NCI-H2227 (cell line): Measurements from ENCODE around the gene ZNF581.
A peak's percentile ranks its signal among the peaks of the same experiment; 100 is the strongest.

ENCODE experiments used
- DNase-seq: peaks from one replicate; lab custom pipeline; 2025; ENCODE audit not compliant: unreplicated experiment; lab: John Stamatoyannopoulos, UW

Gene ZNF581

DNA sequence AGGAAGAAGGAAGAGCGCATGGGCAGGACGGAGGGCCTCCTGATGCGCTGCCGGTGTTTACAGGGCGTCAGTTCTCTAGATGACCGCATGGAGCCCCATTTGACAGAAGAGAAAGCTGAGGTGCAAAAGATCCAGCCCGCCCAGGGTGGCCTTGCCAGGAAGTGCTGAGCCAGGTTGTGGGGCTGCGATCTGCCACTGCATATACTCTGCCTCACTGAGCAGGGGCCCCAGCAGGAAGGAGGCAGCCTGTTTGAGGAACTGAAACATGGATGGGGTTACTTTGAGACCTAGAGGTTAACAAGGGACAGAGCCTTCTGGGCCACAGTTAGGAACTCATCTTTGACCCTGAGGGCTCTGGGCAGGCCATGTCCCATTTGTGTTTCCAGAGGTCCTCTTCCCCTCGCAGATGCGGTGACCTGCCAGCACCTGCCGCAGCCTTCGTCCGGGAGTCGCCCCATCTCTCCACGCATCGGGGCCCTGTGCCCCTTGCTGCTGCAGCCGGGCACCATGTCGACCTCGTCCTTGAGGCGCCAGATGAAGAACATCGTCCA, 34.7 kb downstream of the ZNF581 start:
- DNase-seq, result no peak

DNA sequence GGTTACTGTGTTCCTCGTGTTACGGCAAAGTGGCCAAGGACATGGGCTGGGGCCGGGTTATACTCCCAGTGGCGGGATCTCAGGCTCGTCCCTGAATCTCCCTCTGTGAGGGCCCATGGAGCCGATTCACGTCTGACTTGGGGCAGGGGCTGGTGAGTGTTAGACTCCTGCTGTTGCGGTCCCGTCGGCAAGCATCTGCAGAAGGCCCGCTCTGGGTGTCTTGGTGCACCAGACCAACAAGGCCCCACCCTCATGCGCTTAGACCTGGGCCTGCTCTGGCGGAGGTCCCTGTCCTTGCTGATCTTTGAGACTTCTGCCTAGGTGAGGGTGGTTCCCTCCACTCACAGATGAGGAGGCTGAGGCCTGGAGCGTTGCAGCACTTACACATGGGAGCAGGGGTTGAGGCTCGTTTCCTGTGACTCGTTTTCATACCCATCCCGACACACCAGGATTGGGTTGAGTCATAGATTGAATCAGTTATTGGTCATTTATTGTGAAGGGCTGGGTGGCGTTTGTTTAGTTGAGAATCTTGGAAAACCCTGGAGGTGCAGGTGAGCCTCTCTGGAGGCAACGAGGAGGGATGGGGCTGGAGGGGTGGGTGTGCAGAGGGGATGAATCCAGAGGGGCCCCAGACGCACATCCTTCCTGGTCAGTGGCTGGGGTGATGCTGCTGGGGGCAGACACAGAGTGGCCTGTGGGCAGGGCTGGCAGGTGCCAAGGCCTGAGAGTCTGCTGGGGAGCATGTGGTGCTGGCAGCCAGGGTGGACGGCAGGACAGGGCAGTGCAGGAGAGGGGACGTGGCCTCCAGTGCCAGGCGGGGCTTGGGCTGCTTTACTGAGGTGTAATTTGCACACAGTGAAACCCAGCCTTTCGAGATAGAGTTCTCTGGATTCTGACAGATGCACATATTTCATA, 36.2 kb downstream of the ZNF581 start:
- DNase-seq, result no peak

DNA sequence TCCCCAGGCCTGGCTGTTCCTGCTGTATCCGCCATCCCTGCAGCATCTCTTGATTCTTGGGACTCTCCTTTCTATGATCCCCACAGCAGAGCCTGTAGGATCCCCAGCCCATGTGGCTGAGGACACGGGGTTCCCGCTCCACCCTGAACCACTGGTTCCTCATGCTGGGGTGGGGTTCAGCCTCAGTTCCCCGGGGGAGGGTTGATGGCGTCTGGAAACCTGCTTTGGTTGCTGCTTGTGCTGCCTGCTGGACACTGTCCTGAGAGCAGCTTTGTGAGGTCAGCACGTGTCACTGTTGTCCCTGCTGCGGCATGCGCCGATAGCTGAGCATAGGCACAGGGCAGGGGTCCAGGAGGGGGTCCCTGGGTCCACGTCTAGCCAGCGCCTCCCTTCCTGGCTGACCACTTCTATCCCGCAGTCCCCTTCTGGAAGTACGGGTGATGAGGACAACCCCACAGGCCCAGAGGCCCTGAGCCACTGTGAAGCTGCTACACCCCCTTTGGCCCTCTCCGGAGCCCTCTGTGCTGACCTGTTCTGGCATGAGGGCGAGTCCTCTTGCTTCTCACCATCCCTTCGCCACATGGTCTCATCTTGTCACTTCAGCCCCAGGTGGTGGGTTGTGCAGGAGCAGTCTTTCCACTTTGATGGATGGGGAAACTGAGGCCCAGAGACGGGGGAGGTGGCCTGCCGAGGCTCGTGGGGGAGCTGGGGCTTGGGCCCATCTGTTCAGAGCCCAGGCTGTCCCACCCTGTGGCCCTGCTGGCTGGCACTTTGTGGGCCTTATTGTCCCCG, 37.1 kb downstream of the ZNF581 start:
- DNase-seq, result no peak

DNA sequence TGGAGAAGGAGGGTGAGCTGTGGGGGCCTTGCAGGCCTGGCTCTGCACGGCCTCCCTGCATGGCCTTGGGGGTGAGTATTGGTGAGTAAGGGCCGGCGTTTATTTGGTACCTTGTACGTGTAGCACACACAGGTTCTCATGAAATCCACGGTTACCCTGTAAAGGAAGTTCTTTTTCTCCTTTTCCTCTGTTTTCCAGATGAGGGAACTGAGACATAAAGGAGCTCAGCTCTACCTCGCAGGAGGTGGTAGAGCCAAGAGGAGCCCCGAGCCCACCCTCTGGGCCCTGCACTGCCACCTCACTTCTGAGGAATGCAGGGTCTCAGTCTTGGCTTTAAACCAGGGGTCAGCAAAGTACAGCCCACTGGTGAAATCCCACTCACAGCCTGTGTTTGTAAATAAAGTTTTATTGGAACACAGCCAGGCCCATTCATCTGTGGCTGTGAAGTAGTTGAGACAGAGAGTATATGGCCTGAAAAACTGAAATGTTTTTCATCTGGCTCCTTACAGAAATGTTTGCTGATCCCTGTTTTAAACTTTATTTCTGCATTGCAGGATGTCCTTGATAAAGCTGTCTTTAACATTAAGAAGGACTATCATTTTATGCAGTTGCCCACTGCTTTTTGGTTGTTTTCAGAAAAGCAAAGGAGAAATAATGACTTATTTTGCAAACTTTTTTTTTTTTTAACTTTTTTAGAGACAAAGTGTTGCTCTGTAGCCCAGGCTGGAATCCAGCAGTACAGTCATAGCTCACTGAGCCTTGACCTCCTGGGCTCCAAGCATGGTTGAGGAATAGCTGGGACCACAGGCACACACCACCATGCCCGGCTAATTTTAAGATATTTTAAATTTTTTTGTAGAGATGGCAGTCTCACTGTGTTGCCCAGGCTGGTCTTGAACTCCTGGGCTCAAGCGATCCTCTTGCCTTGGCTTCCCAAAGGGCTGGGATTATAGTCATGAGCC, 38.0 kb downstream of the ZNF581 start:
- no peak for DNase-seq

DNA sequence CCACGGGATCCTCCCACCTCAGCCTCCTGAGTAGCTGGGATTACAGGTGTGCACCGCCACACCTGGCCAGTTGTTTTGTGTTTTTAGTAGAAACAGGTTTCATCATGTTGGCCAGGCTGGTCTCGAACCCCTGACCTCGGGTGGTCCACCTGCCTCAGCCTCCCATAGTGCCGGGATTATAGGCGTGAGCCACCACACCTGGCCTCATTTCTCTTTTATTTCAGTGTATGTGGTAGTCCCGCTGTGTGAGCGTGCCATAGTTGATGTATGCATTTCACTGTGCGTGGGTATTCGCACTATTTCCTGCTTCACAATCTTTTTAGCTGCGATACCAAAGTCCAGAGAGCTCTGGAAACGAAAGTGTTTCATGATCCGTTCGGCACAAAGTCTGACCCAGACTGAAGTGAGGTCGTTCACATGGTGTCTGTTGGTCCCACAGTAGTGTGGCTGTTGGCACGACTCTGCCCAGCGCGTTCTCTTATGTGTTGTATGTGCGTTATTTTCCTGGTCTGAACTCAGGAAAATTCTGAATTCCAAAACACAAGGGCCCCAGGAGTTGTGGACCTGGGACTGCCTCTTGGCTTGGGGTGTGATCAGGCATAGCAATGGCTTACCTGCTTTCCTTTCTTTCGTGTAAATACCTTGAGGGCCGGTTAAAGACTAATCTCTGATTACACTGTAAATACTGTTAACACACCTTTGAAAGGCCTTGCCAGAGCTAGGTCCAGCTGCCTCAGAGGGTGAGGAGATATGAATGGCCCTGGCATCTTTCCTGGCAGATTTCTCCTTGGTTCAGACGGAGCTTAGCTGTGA, 40.2 kb downstream of the ZNF581 start:
- DNase-seq, result no peak

DNA sequence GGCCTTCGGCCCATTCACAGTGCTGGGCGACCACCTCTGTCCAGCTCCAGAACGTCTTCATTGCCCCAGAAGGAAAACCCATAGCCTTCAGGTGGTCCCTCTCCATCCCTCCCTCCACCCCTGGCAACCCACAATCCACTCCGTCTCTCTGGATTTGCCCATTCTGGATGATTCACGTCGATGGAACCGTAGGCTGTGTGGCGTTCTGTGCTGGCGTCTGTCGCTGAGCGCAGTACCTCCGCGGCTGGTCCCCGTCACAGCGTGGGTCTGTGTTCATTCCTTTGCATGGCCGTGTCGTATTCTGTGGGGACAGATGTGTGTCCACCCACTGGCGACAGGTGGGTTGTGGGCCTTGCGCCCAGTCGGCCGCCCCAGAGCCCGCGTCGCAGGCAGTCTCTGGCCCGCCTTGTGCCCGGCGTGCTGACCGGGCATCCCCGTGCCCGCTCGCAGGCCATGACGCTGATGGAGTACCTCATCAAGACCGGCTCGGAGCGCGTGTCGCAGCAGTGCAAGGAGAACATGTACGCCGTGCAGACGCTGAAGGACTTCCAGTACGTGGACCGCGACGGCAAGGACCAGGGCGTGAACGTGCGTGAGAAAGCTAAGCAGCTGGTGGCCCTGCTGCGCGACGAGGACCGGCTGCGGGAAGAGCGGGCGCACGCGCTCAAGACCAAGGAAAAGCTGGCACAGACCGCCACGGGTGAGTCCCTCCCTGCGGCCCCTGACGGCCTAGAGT, 41.7 kb downstream of the ZNF581 start:
- no peak for DNase-seq

DNA sequence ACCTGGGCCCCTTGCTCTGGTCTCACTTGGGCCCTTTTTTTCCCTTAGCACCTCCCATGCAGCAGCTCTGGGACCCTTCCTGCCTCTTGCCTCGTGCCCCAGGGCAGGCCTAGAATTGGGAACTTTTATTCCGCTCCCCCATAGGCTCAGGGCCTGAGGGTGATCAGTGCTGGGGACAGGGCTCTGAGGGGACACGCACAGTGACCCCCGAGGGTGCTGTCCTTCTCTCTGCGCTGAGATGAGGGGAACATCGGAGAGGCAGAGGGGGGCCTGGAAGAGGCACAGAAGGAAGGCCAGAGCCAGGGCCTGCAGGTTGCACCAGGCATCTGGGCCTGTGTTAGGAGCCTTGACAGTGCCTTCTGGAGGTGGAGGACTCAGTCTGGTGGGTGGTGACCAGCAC, 42.3 kb downstream of the ZNF581 start:
- DNase-seq, result no peak

DNA sequence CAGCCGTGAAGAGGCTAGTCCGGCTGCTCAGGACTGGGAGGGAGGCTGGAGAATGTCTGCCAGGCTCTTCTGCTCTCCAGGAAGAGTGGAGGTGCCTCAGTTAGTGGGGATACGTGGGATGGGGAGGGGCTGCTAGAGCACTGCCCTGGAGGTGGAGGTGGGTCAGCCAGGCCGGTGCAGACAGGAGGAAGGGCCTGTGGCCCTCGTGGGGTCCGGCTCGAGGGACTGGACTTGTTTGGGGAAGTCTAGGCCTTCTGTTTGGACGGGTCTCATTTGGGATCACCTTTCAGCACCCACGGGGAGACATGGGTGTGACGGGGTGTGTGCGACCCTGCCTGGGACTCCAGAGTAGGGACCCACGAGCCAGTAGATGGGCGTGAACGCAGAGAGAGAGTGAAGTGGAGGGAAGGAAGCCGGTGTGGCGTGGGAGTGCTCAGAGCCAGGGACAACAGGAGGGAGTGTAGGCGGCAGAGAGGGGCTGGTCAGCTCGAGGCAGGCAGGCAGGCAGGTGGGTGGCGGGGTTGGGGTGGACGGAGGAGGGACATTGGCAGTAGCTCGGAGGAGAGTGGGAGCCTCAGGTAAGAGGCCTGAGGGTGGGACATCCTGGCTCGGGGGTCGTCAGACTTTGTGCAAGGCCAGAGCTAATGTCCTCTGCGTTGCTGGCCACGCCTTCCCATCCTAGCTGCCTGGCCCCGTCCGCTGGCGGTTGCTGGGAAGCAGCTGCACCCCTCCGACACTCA, 43.0 kb downstream of the ZNF581 start:
- DNase-seq, result no peak

DNA sequence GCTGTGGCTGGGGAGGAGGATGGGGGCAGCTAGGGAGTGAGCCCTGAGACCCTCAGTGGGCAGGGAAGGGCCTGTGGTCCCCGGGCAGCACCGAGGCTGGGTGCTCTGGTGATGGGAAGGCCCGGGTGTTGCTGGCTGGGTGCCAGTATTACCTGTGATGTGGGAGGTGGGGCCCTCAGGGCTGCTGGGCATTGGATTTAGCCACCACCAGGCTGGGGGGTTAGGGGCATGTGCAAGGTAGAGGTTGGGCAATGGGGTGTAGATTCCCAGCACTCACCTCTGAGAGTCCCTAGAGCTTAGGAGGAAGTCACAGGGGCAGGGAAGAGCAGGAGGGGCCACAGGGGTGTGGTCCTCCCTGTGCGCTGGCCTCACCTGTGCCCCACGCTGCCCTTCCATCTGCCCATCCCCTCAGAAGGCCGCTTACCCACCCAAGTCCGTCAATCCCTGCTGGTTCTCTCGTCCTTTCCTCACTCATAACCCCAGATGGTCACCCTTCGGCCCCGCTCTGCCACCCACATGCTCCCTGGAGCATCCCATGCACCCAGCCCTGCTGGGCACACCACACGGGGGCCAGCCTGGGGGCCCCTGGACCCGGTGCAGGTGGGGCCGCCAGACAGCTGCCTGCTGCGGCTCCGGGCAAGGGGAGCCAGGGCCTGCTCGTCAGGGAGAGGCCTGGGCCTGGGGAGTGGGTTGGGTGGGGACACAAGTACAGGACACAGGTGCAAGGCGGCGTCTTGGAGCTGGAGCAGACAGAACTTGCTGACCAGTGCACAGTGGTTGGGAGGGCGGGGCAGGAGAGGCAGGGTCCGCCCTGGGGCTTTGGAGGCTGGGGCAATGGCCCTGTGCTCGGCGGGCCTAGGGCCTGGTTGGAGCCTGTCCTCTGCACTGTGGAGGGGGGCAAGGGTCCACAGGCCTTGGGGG, 44.1 kb downstream of the ZNF581 start:
- DNase-seq, result no peak

DNA sequence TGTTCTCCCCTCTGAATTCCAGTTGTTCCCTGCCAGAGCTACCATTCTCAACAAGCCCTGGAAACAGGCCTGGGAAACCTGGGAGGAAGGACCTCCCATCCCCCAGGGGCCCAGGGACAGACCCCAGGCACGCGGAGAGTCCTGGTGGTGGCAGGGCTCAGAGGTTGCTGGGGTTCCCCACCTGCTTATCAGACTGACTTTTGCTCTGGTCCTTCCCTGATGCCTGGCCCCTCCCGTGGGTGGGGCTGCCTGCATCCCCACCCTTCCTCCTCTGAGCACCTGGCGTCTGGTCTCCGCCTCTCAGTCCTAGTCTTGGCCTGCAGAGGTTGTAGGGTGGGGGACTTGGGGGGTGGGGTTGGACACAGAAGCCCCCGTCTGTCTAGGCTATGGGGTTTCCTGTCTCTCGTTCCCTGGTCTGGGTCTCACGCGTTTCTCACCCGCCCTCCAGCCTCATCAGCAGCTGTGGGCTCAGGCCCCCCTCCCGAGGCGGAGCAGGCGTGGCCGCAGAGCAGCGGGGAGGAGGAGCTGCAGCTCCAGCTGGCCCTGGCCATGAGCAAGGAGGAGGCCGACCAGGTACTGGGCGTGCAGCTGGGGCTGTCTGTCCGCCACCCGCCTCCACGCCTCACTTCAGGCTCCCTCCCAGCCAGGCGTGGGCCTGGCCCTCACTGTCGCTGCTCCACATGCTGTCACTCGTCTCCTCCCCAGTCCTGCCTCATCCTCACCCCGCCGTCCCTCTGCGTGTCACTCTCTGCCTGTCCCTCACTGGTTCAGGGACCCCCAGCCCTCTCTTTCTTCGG, 45.2 kb downstream of the ZNF581 start:
- peak; percentile 94 for DNase-seq

DNA sequence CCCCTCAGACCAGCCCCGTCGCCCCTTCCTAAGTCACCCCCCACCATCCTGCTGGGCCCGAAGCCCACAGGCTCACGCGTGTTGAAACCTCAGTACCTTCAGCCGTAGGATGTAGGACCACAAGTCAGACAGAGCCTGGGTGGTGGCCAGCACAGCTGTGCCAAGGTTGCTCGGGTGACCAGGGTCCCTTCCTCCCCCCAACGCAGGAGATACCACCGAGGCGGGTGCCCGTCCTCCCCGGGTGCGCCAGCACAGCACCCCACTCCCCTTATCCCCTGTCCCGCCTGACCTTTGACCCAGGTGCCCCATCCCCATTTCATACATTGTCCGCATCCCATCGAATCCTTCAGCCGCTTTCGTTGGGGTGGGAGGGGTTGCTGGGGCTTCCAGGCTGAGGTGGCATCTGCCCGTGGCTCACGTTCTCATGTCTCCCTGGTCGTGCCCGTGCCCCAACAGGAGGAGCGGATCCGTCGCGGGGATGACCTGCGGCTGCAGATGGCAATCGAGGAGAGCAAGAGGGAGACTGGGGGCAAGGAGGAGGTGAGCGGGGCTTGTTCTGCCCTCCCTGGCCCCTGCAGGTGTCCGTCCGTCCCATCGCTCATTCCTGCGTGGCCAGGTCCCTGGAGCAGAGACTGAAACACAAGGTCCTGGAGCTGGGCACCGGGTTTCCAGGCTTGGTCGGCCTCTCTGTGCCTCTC, 46.1 kb downstream of the ZNF581 start:
- no peak for DNase-seq

DNA sequence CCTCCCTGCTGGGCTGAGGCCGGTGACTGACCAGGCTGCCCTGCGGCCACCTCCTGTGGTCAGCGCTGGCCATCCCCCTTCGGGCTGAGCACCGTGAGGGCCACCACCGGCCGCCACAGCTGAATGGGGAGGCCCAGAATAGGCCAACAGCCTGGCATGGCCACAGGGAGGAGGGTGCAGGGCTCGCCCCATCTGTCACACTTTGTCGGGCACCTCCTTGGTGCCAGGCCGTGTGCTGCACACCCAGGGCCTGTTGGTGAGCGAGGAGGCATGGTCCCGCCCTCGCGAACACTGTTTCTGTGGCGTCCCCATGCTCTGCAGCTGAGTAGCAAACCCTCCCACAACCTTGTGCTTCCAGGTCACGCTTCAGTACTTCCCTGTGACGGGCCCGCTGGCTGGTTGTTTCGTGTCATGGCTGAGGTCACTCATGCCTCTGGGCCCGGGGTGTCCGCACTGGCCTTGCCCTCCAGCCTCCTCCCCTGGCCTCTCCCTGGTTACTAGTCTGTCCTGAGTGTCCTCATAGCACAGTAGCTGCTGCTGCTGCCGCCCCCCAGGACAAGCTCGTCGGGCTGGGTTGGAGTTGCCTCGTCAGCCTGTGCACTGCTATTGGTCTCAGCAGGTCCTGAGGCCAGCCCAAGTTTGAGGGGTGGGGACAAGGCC, 46.8 kb downstream of the ZNF581 start:
- DNase-seq, result no peak

DNA sequence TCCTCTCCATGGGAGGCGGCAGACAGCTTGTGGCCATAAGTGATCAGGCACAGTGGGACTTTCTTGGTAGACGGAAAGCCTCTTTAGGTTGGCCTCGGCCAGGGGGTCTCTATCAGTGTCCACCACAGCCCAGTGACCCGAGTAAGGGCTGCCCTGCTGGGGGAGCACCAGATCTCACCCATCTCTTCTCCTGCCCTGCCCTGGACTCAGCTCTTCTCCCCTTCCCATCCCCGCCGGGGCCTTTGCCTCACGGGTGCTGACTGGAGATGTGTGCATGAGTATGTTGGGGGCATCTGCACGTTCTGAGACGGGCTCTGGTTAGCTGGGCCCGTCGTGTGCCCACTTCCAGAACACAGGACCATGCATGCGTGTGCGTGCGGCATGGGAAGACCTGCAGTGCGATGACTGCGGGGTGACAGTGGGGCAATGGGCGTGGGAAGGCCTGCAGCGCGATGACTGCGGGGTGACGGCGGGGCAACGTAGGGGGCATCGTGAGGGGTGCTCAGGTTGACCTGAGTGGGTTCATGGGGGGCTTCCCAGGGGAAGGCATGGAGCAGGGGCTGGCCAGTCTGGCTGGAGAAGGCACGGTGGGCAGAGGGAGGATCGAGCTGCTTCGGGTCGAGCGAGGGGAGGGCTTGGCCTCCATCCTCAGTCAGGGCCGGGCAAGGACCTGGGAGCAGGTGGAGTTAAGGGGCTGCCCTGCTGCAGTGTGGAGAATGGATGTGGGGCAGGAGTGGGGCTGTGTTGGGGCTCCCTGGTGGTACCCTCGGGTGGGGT, 47.5 kb downstream of the ZNF581 start:
- no peak for DNase-seq

DNA sequence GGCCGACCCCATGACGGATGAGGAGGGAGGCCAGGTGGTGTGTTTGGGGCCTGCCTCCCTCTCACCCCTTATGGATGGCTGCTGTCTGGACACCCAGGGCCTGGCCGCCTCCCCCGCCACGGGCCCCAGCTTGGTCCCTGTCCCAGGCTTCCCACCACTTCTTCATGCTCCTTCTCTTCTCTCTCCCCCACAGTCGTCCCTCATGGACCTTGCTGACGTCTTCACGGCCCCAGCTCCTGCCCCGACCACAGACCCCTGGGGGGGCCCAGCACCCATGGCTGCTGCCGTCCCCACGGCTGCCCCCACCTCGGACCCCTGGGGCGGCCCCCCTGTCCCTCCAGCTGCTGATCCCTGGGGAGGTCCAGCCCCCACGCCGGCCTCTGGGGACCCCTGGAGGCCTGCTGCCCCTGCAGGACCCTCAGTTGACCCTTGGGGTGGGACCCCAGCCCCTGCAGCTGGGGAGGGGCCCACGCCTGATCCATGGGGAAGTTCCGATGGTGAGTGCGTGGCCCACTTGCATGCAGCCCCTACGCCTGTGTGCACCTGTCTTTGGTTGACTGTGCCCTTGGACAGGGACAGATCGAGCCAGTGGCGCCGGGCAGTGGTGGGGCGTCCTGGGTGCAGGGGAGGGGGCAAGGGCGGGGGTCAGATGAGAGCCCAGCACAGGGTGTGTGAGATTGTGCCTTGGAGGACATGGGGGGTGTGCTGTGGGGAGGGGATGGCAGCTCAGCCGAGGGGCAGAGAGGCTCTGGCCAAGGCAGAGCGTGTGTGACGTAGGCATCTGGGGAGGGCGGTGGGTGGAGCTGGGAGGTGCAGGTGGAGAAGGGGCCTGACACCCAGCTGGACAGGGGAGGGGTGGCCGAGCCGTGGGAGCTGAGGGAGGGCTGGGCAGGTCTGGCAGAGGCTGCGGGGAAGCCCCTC, 48.4 kb downstream of the ZNF581 start:
- no peak for DNase-seq
